Erythroblast (primary cell): Measurements from ENCODE around the gene BOK.

Source experiments
- GATA1 ChIP-seq: IDR thresholded peaks from 2 replicates; pipeline ENCODE4 v1.6.1; 2011; ENCODE audit warnings: low read depth, mild to moderate bottlenecking, control low read depth, low read length, moderate library complexity
- POLR2A ChIP-seq: IDR thresholded peaks from 2 replicates; pipeline ENCODE4 v1.6.1; 2011; ENCODE audit warnings: mild to moderate bottlenecking, low read length

- TF ChIP-seq POLR2A (no peak), GATA1 (no peak)
These were observed 39.9 kb downstream of the BOK start for GRCh38 chr2:241598487-241598886.
